ENCODE data around the gene SERPINF2.
A peak's percentile ranks its signal among the peaks of the same experiment; 100 is the strongest.
"Not testable (repeated sequence)": the region's sequence is repeated elsewhere in the genome, so short reads cannot be mapped to it uniquely, and the experiment has no call there.

SERPINF2 gene

DNA sequence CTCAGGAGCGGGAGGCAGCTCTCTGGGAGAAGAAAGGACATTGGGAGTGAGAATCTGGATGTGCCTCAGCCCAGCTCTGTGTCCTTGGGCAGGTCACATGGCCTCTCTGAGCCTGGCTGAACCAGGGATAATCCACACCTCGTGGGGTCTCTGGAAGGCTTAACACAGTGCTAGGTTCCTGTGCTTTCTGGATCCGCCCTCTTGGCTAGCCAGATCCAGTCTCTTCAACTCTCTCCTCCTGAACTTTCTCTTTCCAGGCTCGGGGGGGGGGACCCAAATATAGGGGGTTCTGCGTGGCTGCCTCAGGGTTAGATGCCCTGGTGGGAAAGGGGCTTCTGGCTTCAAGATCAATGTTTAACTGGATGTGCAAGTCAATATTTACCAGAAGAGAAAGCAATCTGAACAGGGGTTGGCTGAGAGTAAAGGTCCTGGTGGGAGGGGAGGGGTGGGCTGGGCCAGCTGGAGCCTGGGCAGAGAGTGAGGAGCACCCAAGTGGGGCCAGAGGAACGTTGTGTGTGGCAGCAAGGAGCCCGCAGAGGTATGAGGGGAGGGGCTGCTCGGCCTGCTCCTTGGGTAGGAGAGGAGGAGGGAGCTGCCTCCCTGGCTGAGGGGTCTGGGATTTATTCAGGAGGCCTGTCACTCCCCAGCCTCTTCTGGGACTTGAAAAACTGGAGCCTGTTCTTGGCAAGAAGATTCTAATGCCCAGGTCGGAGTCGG, at the start of gene SERPINF2:
SERPINF2 (plus strand) TSS at position 501 of the 717 bp plus-strand sequence. CDS start 2,125 bp downstream, outside the sequence.
- DNase-seq (ENCODE audit: low read depth in 2 of 3, low spot score in 1 of 3), result no peak

DNA sequence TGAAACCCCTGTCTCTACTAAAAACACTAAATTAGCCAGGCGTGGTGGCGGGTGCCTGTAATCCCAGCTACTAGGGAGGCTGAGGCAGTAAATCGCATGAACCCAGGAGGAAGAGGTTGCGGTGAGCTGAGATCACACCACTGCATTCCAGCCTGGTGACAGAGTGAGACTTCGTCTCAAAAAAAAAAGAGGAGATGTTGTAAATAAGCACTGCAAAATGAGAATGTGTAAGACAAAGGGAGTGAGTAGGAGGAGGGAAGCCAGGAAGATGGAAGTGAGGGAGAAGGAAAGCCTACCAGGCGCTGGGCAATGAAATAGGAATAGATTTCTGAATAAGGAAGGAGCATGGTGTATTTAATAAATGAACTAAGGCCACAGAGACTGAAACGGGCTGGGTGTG, 49.3 kb upstream of the SERPINF2 start:
- DNase-seq (ENCODE audit: low read depth in 2 of 3, low spot score in 1 of 3), result no peak

GRCh38 chr17:1695365-1695764, 47.3 kb upstream of the SERPINF2 start:
- DNase-seq (ENCODE audit: low read depth in 2 of 3, low spot score in 1 of 3), result no peak

DNA sequence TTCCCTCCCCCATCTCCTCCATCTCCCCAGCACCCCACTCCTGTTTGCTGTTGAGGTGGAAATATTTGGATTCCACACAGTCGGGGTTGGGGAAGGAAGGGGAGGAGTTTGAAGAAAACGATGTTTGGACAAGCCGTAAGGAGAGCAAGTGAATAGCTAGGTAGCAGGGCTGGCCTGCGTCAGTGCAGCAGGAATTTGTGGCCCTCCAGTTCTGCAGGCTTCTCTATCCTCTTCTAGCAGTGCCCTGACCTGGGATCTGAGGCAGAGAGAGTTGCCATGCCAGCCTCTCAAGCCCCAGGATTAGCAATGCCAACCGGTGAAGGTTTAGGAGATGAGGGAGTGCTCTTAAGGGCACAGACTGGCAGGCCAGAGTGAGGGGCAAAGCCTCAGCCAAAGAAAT, 45.0 kb upstream of the SERPINF2 start:
- DNase-seq (ENCODE audit: low read depth in 2 of 3, low spot score in 1 of 3), result no peak

- DNase-seq (ENCODE audit: low read depth in 2 of 3, low spot score in 1 of 3), result not testable (repeated sequence)
Measured at GRCh38 chr17:1699891-1700290, 42.8 kb upstream of the SERPINF2 start.

GRCh38 chr17:1703063-1703462, 39.6 kb upstream of the SERPINF2 start:
- DNase-seq (ENCODE audit: low read depth in 2 of 3, low spot score in 1 of 3), result no peak

- no peak for DNase-seq (ENCODE audit: low read depth in 2 of 3, low spot score in 1 of 3)
Measured at GRCh38 chr17:1705004-1705403, 37.7 kb upstream of the SERPINF2 start.

GRCh38 chr17:1707107-1707506, 35.6 kb upstream of the SERPINF2 start:
- no peak for DNase-seq (ENCODE audit: low read depth in 2 of 3, low spot score in 1 of 3)

- DNase-seq (ENCODE audit: low read depth in 2 of 3, low spot score in 1 of 3), result not testable (repeated sequence)
Measured at GRCh38 chr17:1708791-1709346, 33.8 kb upstream of the SERPINF2 start.

DNA sequence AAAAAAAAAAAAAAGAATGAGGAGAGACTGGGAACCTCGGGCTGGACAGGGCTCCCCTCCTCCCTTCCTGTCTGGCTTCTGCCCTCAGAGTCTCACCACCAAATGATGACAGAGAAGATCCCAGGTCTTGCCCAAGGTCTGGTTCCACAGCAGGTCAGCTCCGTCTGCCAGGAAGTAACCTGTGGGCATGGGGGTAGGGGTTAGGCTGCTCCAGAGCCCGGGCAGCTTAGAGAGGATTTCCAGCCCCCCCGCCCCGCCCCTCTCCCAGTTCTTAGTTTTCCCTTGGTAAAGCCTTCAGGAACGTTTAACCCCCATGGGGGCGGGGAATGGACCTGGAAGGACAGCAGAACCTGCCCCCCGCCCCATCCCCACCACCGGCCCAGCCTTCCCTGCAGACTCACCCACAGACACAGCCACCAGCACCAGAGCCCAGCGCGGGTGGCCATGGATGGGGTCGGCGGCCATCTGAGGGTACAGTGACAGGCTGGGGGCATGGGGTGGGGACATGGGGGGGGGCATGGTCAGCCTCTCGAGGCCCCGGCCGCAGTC, 33.2 kb upstream of the SERPINF2 start:
- no peak for DNase-seq (ENCODE audit: low read depth in 2 of 3, low spot score in 1 of 3)

DNA sequence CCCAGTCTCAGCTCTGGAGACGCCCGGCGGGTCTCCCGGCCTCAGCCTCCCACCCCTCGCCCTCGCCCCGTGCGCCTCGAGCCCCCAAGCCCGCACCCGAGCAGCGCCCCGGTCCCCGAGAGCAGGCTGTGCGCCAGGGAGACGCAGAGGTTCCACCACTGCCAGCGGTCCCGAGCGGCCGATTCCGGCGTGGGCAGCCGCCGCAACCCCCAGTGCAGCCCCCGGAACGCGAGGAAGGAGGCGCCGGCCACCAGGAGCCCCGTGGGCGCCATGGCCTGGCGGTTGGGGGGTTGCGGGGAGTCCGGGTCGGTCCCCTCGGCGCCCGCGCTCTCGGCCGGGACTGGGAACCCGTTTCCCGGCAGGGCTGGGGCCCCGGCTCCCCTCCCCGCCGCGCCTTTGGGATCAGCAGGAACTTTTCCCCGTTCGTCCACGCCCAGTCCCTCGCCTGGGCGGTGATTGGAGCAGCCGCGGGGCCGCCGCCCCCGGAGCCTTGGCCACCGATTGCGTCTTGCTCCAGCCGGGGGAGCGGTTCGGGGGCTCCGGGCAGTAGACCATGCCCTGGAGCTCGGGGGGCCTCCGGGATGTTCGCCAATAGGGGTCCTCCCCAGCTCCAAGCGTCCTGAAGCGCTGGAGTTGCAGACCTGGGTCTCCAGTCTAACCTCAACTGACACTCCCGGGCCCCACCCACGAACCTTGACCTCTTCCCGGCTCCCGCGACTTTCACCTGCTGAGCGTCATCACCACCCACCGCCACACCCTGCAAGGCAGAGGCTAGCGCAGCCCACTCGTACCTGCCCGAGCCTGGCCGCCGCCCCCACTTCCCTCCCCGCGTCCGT, 32.5 kb upstream of the SERPINF2 start, which contains the start of gene TLCD2:
TLCD2 (minus strand) TSS at position 407 of the 836 bp plus-strand sequence; CDS start at position 272, 135 bp downstream.
- no peak for DNase-seq (ENCODE audit: low read depth in 2 of 3, low spot score in 1 of 3)

DNA sequence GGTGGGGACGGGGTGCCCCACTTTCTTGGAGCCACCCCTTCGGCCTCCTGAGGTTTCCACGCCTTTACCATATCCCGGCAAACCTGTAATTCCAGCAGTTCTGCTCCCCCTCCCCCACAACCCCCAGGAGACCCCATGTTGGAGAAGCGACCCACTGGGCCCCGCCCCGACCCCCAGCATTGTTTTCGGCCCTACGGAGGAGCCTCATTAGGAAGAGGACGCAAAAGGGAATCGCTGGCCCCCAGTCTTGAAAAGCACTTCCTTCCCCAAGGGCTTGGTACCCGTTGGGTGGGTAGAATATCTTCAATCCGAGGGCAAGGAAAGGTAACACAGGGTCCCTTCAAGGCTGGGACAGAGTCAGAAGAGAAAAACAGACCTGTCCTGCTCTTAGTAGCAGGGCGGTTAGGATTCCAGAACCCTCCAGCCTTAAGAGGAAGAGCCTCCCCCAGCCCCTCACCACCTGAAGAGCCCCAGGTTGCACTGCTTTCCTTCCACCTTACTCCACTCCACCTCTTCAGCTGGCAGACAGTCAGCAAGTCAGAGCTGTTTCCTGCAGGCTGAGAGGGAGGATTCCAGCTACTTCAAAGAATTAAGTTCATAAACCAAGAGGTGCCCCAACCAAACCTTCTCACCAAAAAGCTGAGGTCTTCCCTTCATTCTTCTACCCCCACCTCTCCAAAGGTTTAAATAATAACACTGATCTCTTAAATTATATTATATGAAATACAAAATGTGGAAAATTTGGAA, 31.7 kb upstream of the SERPINF2 start:
- no peak for DNase-seq (ENCODE audit: low read depth in 2 of 3, low spot score in 1 of 3)

GRCh38 chr17:1711804-1712203, 30.9 kb upstream of the SERPINF2 start:
- no peak for DNase-seq (ENCODE audit: low read depth in 2 of 3, low spot score in 1 of 3)

DNA sequence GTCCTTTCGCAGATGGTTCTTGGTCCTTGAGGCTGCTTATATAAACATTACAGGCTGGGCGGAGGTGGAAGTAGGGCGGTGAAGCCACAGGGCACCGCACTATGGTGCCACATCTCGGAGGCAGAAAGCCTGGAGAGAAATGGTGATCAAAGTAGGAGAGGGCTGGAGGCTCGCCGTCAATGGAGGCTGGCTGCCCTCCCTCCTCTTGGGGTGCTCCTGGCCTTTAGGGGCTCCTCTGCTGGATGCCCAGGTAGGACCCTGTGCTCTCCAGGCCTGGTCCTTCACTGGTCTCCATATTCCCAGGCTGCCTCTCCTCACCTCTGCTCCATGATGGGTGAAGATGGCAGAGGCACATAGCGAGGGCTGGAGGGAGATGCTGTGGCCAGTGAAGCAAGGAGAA, 30.4 kb upstream of the SERPINF2 start:
- DNase-seq (ENCODE audit: low read depth in 2 of 3, low spot score in 1 of 3), result no peak

DNA sequence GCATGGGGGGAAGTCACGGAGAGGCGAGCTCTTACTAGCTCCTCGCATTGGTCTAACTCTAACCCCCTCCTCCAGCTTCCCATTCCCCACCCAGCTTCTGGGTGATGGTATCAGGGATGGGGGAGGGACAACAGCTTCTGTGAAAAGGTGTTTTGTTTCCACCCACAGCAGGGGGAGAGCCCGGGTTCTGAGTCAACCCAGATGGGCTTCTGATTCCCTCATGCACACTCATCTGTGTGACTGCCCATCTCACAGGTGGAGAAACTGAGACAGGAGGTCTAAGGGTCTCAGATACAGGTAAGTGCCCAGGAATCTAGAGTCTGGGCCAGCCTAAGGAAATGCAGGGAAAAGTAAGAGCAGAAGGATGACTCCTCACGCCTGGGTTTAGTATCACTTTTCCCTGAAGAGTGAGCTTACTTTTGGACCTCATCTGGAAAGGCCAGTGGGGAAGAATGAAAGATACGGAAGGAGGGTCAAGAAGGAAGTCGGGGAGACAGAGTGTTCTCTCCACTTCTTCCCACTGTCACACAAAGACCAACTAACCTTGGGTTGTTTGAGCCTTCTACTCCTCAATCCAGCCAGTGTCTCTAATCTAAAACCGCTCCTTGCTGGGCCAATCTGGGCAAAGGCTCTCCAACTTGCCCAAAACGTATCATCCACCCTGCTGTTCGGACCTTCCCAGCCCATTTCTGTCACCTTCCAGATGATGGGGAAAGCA, 29.4 kb upstream of the SERPINF2 start:
- DNase-seq (ENCODE audit: low read depth in 2 of 3, low spot score in 1 of 3), result no peak

DNA sequence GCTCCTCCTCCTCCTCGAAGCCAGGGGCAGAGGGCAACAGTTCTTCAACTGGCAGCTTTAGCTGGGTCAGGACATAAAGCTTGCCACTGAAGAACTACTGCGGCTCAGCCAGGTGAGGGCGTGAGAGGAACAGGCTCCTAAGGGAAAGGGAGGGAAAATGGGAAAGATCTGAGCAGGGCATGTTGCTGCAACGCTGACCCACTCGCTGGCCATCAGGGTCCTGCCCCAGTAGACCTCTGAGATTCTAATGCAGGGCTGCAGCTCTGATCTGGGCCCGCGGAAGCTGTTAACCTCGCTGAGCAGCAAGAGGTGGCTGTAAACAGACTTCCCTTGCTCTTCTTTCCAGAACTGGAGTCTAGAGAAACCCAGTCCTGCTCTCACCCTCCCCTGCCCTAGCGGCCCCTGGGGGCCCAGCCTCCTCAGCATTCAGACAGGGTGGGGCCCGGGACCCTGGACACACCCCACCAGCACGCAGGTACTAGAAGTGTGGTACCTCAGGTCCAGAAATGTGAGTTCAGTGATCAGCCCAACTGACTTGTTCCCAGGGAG, 28.7 kb upstream of the SERPINF2 start:
- no peak for DNase-seq (ENCODE audit: low read depth in 2 of 3, low spot score in 1 of 3)

DNA sequence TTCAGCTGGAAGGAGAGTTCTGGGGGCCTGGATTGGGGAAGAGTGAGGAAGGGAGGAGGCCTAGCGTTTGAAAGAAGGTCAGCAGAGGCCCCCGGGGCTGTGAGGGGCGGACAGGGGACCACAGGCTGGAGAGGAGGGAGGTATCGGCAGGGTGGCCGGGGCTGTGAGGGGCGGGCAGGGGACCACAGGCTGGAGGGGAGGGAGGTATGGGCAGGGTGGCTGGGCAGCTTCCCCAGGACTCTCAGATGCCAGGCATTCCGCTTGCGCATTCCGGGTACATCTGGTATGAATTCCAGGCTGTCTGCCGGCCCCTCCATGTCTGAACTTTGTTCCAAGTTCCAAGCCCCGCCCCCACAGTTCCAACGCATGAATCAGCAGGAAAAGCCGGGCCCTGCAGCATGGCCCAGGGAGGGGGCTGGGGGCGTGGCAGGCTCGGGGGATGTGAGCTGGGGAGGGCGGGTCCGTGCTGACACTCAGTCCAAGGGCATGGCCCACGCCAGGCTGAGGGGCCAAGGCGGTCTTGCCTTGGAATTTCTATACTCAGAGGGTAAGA, 28.2 kb upstream of the SERPINF2 start:
- no peak for DNase-seq (ENCODE audit: low read depth in 2 of 3, low spot score in 1 of 3)

DNA sequence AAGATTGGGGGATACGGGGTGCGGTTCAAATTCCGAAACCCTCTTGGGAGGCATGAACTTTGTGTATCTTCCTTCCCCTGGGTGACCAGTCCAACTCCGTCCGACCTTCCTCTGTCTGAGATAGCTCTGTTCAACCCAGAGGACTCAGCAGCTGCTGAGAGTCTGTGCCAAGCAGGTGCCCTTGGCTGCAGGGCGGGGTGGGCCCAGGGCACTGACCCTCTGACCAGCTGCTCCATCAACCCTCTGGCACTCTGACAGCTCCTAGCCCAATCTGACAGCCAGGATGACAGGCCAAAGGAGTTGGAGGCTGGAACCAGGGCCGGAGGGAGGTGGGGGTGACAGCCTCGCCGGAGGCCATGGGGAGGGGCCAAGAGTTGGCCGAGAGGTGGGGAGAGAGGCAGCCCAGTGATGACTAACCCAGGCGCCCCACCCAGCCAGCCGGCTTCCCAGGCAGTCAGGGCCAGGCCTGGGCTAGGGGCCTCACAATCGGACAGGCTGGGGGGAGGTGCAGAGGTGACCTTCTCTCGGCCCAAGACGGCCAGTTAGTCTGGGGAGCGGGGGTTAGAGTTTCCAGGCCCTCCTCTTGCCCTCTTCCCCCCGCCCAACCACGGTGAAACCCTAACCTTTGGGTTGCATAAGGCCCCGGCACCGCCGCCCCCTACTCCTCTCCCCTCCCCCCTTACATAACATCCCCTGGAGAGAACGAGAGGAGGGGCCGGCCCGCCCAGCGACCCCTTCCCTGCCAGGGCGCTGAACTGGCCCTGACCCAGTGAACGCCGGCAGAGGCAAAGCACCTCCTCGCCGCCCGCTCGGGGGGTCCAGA, 27.5 kb upstream of the SERPINF2 start:
- DNase-seq (ENCODE audit: low read depth in 2 of 3, low spot score in 1 of 3), result peak in 1 of 3 donors; percentile 20

DNA sequence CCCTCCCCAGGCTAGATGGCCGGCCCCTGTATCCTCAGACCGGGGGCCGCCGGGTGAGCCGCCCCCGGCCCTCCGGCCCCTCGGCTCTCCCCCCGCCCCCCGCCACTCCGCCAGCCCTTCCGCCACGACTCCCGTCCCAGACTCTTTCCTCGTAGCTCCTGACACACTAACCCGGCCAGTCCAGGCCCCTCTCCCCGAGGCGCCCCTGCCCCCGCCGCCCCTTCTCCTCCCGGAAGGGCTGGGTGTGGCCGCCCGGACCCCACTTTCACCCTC, 26.9 kb upstream of the SERPINF2 start:
- DNase-seq (ENCODE audit: low read depth in 2 of 3, low spot score in 1 of 3), result no peak
